ENCODE results near the gene RFLNA. TPM values are rescaled to one million over a fixed set of nuclear protein-coding genes. Genes with fewer than 3 reads are reported as not detected.

The RFLNA gene
- total RNA-seq, 1 donor from 2014 or later: 20.8 TPM

DNA sequence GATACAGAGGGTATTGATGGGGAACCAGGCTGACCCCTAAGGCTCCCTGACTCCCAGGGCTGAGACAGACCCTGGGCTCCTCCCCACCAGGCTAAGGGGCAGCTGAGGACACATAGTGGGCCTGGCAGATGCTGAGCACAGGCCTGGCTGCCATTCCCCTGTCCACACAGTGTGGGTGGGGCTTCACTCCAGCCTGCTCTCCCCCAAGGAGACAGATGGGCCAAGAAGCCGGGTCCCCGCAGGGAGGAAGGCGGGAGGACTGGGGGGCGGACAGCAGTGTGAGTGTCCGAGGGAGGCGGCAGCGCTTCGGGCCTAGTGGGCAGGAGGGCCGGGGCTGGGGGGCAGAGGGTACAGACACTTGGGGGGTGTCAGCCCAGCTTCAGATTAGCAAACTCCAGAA, 32.0 kb downstream of the RFLNA start:
- no peaks in the 10 kb centered on the region for H3K4me1 Mint-ChIP-seq (ENCODE audit: low read depth)
- no peak overlapping the region for H3K27ac Mint-ChIP-seq
- H3K27me3 Mint-ChIP-seq: no peaks in the 10 kb centered on the region
- no peak overlapping the region for H3K4me3 Mint-ChIP-seq (ENCODE audit: low read depth)
- TF ChIP-seq, protein P1, sequence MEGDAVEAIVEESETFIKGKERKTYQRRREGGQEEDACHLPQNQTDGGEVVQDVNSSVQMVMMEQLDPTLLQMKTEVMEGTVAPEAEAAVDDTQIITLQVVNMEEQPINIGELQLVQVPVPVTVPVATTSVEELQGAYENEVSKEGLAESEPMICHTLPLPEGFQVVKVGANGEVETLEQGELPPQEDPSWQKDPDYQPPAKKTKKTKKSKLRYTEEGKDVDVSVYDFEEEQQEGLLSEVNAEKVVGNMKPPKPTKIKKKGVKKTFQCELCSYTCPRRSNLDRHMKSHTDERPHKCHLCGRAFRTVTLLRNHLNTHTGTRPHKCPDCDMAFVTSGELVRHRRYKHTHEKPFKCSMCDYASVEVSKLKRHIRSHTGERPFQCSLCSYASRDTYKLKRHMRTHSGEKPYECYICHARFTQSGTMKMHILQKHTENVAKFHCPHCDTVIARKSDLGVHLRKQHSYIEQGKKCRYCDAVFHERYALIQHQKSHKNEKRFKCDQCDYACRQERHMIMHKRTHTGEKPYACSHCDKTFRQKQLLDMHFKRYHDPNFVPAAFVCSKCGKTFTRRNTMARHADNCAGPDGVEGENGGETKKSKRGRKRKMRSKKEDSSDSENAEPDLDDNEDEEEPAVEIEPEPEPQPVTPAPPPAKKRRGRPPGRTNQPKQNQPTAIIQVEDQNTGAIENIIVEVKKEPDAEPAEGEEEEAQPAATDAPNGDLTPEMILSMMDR (IDR thresholded peaks at IDR 0.05; ENCODE audit: unreplicated experiment): no peak
- H3K36me3 Mint-ChIP-seq (ENCODE audit: insufficient read depth): peaks cover 34% of the 10 kb centered on the region
- DNase-seq (ENCODE audit: low spot score, unreplicated experiment): no peak
- peaks cover 9% of the 10 kb centered on the region for H3K9me3 Mint-ChIP-seq (ENCODE audit: low read depth)

DNA sequence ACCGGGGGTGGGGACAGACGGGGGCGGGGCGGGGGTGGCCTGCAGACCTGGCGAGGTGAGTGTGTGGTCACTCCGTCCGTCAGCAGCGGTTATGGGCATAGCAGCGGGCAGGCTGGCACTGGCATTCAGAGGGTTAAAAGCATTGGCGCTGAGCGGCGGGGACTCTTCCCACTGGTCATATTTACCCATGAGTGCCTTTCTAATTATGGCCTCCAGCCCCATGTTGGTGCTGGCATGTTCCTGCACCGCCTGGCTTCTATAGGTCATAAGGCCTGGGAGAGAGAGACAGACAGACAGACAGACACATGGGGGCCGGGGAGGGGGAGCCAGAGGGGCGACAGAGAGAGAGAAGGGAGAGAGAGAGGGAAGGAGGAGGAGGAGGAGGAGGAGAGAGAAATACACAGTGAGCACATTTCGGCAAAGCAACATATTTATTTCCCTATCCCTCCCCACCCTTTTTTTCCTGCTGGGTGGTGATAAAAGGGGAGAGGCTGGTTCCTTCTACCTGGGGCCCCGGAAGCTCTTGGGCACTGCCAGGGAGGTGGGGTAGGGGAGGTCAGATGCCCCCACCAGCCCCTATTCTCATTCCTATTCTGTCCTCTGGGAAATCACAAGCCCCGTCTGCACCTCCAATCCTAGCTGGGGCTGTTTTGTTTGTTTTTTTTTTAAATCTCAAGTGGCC, 32.6 kb downstream of the RFLNA start:
- H3K4me3 Mint-ChIP-seq (ENCODE audit: low read depth): no peak overlapping the region
- H3K27me3 Mint-ChIP-seq: no peaks in the 10 kb centered on the region
- H3K27ac Mint-ChIP-seq: no peak overlapping the region
- peaks cover 33% of the 10 kb centered on the region for H3K36me3 Mint-ChIP-seq (ENCODE audit: insufficient read depth)
- no peak for DNase-seq (ENCODE audit: low spot score, unreplicated experiment)
- TF ChIP-seq, protein P1 (IDR thresholded peaks at IDR 0.05; ENCODE audit: unreplicated experiment): no peak
- peaks cover 9% of the 10 kb centered on the region for H3K9me3 Mint-ChIP-seq (ENCODE audit: low read depth)
- no peaks in the 10 kb centered on the region for H3K4me1 Mint-ChIP-seq (ENCODE audit: low read depth)

DNA sequence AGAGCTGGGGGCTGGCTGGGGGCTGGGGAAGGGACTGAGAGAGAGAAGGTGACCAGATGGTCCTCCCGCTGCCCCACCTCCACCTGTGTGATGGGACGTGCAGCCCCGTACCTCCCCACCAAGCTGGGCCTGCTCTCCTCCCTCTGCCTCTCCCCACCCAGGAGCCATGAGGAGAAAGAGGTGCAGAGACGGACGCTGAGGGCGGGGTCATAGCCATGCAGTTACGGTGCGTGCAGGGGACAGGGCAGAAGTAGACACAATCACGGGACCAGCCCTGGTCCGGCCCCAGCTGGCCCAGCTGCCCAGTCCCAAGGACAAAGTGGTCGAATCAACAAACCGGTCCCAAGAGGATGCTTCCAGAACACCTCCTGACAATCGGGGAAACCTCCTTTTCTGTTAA, 33.2 kb downstream of the RFLNA start:
- Mint-ChIP-seq H3K9me3 (ENCODE audit: low read depth) (peaks cover 9% of the 10 kb centered on the region), H3K4me3 (ENCODE audit: low read depth) (no peak overlapping the region), H3K4me1 (ENCODE audit: low read depth) (no peaks in the 10 kb centered on the region), H3K27me3 (no peaks in the 10 kb centered on the region), H3K36me3 (ENCODE audit: insufficient read depth) (peaks cover 33% of the 10 kb centered on the region), H3K27ac (no peak overlapping the region)
- TF ChIP-seq, protein P1 (IDR thresholded peaks at IDR 0.05; ENCODE audit: unreplicated experiment): no peak
- DNase-seq (ENCODE audit: low spot score, unreplicated experiment): no peak

DNA sequence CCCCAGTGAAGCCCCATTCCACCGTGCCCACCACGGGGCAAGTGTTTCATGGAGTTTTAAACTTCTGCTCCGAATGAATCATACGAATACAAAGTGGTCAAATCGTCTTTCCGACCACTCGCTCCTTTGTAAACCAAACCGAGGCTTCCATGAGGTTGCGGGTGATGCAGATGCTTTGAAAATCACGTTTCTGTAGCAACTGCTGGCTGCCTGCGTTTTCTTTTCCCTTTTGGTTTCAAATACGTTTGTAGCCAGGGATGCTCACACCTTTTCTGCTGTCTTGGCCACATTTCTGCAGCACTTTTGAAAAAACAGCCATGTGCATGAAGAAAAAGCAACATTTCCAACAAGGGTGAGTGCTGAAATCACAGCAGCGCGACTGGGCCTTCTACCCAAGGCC, 33.7 kb downstream of the RFLNA start:
- peaks cover 8% of the 10 kb centered on the region for H3K9me3 Mint-ChIP-seq (ENCODE audit: low read depth)
- TF ChIP-seq, protein P1 (IDR thresholded peaks at IDR 0.05; ENCODE audit: unreplicated experiment): no peak
- H3K27ac Mint-ChIP-seq: no peak overlapping the region
- no peak overlapping the region for H3K4me3 Mint-ChIP-seq (ENCODE audit: low read depth)
- no peak for DNase-seq (ENCODE audit: low spot score, unreplicated experiment)
- peaks cover 31% of the 10 kb centered on the region for H3K36me3 Mint-ChIP-seq (ENCODE audit: insufficient read depth)
- H3K27me3 Mint-ChIP-seq: no peaks in the 10 kb centered on the region
- H3K4me1 Mint-ChIP-seq (ENCODE audit: low read depth): no peaks in the 10 kb centered on the region

DNA sequence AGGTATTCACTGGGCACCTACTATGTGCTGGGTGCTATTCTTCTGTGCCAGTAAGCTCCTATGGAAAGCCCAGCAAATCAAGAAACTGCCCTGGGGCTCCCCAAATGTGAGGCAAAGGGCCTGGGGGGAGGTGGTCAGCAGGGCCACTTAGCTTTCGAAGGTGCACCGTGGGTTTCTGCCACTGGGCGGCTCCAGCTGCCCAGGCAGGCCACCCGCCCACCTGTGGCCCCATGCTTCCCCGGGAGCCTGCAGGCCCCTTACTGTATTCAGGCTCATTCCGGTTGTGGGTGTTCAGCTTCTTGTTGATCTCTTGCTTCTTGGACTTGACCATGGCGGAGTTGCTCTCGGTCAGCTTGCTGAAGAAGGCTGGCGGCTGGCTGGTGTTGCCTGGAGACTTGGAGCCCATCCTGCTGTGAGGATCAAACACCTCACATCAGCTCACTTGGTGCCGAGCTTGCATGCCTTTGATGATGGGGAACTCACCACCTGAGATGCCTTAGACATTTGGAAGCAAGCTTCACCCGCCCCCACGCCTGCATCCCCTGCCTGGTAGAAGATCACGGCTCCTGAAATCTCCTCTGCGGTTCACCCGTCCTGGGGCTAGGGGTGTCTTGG, 37.3 kb downstream of the RFLNA start:
- H3K27ac Mint-ChIP-seq: no peak overlapping the region
- TF ChIP-seq, protein P1 (IDR thresholded peaks at IDR 0.05; ENCODE audit: unreplicated experiment): peak; percentile 43
- no peaks in the 10 kb centered on the region for H3K27me3 Mint-ChIP-seq
- H3K4me1 Mint-ChIP-seq (ENCODE audit: low read depth): no peaks in the 10 kb centered on the region
- no peak overlapping the region for H3K4me3 Mint-ChIP-seq (ENCODE audit: low read depth)
- peaks cover 21% of the 10 kb centered on the region for H3K36me3 Mint-ChIP-seq (ENCODE audit: insufficient read depth)
- DNase-seq (ENCODE audit: low spot score, unreplicated experiment): no peak
- no peaks in the 10 kb centered on the region for H3K9me3 Mint-ChIP-seq (ENCODE audit: low read depth)
